ENCODE results near the gene VCAM1.
A peak's percentile ranks its signal among the peaks of the same experiment; 100 is the strongest.

Gene VCAM1

GRCh38 chr1:100719490-100719889 lies at the start of gene VCAM1:
Gene VCAM1, plus strand, starts transcription at chr1:100719742. Its CDS starts 119 bp downstream, at chr1:100719861.
- Histone ChIP-seq H3K9ac (ENCODE audit: low read length) (peak within 1 kb of the TSS; percentile 75), H3K9me3 (ENCODE audit: control insufficient read depth, low read length) (no peaks in the 10 kb centered on the region), H3K4me1 (ENCODE audit: control insufficient read depth, insufficient read depth, low read length) (peaks cover 37% of the 10 kb centered on the region), H3K4me3 (ENCODE audit: low read length) (peak within 1 kb of the TSS; percentile 78), H3K36me3 (ENCODE audit: control insufficient read depth, insufficient read depth, low read length, severe bottlenecking) (no peaks in the 10 kb centered on the region), H3K27me3 (replicated peaks; ENCODE audit: control insufficient read depth, insufficient read depth, low read length) (no peaks in the 10 kb centered on the region)
- DNase-seq (ENCODE audit: low read depth), result peak; percentile 43

GRCh38 chr1:100670083-100670482 lies 49.5 kb upstream of the VCAM1 start:
- no peaks in the 10 kb centered on the region for H3K4me1 ChIP-seq (ENCODE audit: control insufficient read depth, insufficient read depth, low read length)
- DNase-seq (ENCODE audit: low read depth), result no peak
- H3K4me3 ChIP-seq (ENCODE audit: low read length), result no peak overlapping the region
- H3K9ac ChIP-seq (ENCODE audit: low read length), result no peak overlapping the region
- peaks cover 10% of the 10 kb centered on the region for H3K9me3 ChIP-seq (ENCODE audit: control insufficient read depth, low read length)
- no peaks in the 10 kb centered on the region for H3K27me3 ChIP-seq (replicated peaks; ENCODE audit: control insufficient read depth, insufficient read depth, low read length)
- no peaks in the 10 kb centered on the region for H3K36me3 ChIP-seq (ENCODE audit: control insufficient read depth, insufficient read depth, low read length, severe bottlenecking)

GRCh38 chr1:100671601-100672000 lies 47.9 kb upstream of the VCAM1 start:
- Histone ChIP-seq H3K4me3 (ENCODE audit: low read length) (no peak overlapping the region), H3K9ac (ENCODE audit: low read length) (no peak overlapping the region), H3K9me3 (ENCODE audit: control insufficient read depth, low read length) (peaks cover 13% of the 10 kb centered on the region), H3K36me3 (ENCODE audit: control insufficient read depth, insufficient read depth, low read length, severe bottlenecking) (no peaks in the 10 kb centered on the region), H3K27me3 (replicated peaks; ENCODE audit: control insufficient read depth, insufficient read depth, low read length) (no peaks in the 10 kb centered on the region), H3K4me1 (ENCODE audit: control insufficient read depth, insufficient read depth, low read length) (no peaks in the 10 kb centered on the region)
- DNase-seq (ENCODE audit: low read depth), result peak; percentile 32

DNA sequence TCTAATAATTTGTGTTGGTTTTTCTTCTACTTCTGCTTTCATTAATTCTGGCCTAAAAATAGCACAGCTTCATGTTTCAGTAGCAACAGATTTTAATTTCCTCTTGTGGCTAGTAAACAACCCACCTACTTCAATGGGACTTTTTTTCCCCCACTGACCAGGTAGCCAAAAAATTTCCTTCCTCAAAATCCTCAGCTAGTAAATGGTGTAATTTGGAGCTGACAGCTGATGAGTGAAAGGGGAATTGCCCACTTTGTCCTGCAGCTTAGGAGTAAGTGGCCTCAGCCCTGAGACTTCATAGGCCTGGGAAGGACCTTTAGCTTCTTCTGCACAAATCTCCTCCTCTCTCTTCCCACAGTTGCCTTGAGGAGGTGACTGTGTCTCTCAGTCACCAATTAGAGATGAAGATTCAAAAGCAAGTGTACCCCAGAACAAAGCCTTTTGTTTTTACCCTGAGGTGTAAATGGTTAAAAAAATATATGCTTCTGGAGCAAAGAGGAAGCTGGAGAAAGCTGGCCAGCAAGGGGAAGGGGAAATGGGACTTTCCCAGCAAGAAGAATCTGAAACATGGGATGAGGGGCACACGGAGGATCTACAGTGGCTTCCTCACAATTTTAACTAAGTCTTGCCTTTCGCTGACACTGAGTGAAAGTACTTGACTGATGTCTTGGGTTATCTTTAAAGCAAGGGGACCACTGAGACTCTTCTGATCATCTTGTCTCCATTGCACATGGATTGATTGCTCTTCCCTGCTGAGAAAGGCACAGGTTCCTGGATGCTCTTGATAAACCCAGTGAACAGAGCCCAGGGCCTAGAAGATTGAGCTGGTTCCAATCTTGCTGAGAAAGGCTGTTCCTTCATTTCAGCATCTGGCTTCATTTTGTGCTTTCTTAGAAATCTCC lies 35.8 kb upstream of the VCAM1 start:
- no peaks in the 10 kb centered on the region for H3K36me3 ChIP-seq (ENCODE audit: control insufficient read depth, insufficient read depth, low read length, severe bottlenecking)
- no peak overlapping the region for H3K9ac ChIP-seq (ENCODE audit: low read length)
- no peaks in the 10 kb centered on the region for H3K27me3 ChIP-seq (replicated peaks; ENCODE audit: control insufficient read depth, insufficient read depth, low read length)
- no peaks in the 10 kb centered on the region for H3K9me3 ChIP-seq (ENCODE audit: control insufficient read depth, low read length)
- DNase-seq (ENCODE audit: low read depth), result no peak
- no peak overlapping the region for H3K4me3 ChIP-seq (ENCODE audit: low read length)
- H3K4me1 ChIP-seq (ENCODE audit: control insufficient read depth, insufficient read depth, low read length), result no peaks in the 10 kb centered on the region

- Histone ChIP-seq H3K4me3 (ENCODE audit: low read length) (no peak overlapping the region), H3K9ac (ENCODE audit: low read length) (no peak overlapping the region), H3K4me1 (ENCODE audit: control insufficient read depth, insufficient read depth, low read length) (peaks cover 20% of the 10 kb centered on the region), H3K9me3 (ENCODE audit: control insufficient read depth, low read length) (peaks cover 10% of the 10 kb centered on the region), H3K36me3 (ENCODE audit: control insufficient read depth, insufficient read depth, low read length, severe bottlenecking) (no peaks in the 10 kb centered on the region), H3K27me3 (replicated peaks; ENCODE audit: control insufficient read depth, insufficient read depth, low read length) (no peaks in the 10 kb centered on the region)
- peak; percentile 52 for DNase-seq (ENCODE audit: low read depth)
Measured at GRCh38 chr1:100699744-100700143, 19.8 kb upstream of the VCAM1 start.

GRCh38 chr1:100700586-100700985 lies 19.0 kb upstream of the VCAM1 start:
- no peaks in the 10 kb centered on the region for H3K27me3 ChIP-seq (replicated peaks; ENCODE audit: control insufficient read depth, insufficient read depth, low read length)
- DNase-seq (ENCODE audit: low read depth), result no peak
- H3K4me3 ChIP-seq (ENCODE audit: low read length), result no peak overlapping the region
- peaks cover 20% of the 10 kb centered on the region for H3K4me1 ChIP-seq (ENCODE audit: control insufficient read depth, insufficient read depth, low read length)
- no peaks in the 10 kb centered on the region for H3K36me3 ChIP-seq (ENCODE audit: control insufficient read depth, insufficient read depth, low read length, severe bottlenecking)
- peaks cover 3% of the 10 kb centered on the region for H3K9me3 ChIP-seq (ENCODE audit: control insufficient read depth, low read length)
- no peak overlapping the region for H3K9ac ChIP-seq (ENCODE audit: low read length)

GRCh38 chr1:100703052-100703451 lies 16.5 kb upstream of the VCAM1 start:
- Histone ChIP-seq H3K4me3 (ENCODE audit: low read length) (no peak overlapping the region), H3K9ac (ENCODE audit: low read length) (no peak overlapping the region), H3K27me3 (replicated peaks; ENCODE audit: control insufficient read depth, insufficient read depth, low read length) (no peaks in the 10 kb centered on the region), H3K4me1 (ENCODE audit: control insufficient read depth, insufficient read depth, low read length) (peaks cover 20% of the 10 kb centered on the region), H3K9me3 (ENCODE audit: control insufficient read depth, low read length) (no peaks in the 10 kb centered on the region), H3K36me3 (ENCODE audit: control insufficient read depth, insufficient read depth, low read length, severe bottlenecking) (no peaks in the 10 kb centered on the region)
- DNase-seq (ENCODE audit: low read depth), result peak; percentile 22

DNA sequence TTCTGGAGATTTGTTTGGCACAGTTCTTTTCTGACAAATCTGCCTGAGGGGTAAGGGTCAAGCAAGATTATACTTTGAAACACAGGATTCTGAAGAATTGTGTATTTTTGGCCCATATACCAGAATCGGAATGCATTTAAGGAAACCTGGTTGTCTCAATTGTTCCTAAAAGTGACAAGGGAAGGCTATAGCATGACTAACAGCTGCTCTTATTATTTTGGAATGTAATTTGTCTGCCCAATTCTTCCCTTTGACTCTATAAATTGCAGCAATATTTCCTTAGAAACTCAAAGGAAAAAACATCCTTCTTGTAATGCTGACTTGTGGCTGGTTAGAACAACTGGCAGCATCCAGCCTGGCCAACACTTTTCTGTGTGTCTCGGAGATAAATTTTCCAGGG lies 15.8 kb upstream of the VCAM1 start:
- Histone ChIP-seq H3K36me3 (ENCODE audit: control insufficient read depth, insufficient read depth, low read length, severe bottlenecking) (no peaks in the 10 kb centered on the region), H3K4me1 (ENCODE audit: control insufficient read depth, insufficient read depth, low read length) (peaks cover 20% of the 10 kb centered on the region), H3K9ac (ENCODE audit: low read length) (no peak overlapping the region), H3K4me3 (ENCODE audit: low read length) (no peak overlapping the region), H3K27me3 (replicated peaks; ENCODE audit: control insufficient read depth, insufficient read depth, low read length) (no peaks in the 10 kb centered on the region), H3K9me3 (ENCODE audit: control insufficient read depth, low read length) (no peaks in the 10 kb centered on the region)
- DNase-seq (ENCODE audit: low read depth), result peak; percentile 76

DNA sequence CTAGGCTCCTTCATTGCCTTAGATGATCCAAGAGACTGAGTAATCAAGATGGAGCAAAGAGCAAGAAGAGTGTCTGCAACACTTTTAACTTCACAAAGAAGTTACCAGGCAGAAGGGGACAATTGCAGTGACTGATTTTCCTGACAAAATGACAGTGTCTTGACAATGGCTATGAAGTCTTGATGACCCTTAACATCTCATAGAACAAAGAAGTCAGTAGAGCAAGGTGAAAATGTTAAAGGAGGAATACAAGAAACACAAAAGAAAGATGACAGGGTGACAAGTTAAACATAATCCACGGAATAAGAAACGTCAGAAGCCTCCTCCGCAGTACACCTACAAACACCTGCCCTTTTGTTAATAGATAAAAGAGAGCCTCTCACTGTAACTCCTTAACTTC lies 15.1 kb upstream of the VCAM1 start:
- H3K9ac ChIP-seq (ENCODE audit: low read length), result no peak overlapping the region
- H3K36me3 ChIP-seq (ENCODE audit: control insufficient read depth, insufficient read depth, low read length, severe bottlenecking), result no peaks in the 10 kb centered on the region
- peaks cover 20% of the 10 kb centered on the region for H3K4me1 ChIP-seq (ENCODE audit: control insufficient read depth, insufficient read depth, low read length)
- H3K27me3 ChIP-seq (replicated peaks; ENCODE audit: control insufficient read depth, insufficient read depth, low read length), result no peaks in the 10 kb centered on the region
- H3K9me3 ChIP-seq (ENCODE audit: control insufficient read depth, low read length), result no peaks in the 10 kb centered on the region
- DNase-seq (ENCODE audit: low read depth), result no peak
- H3K4me3 ChIP-seq (ENCODE audit: low read length), result no peak overlapping the region

- Histone ChIP-seq H3K4me1 (ENCODE audit: control insufficient read depth, insufficient read depth, low read length) (peaks cover 18% of the 10 kb centered on the region), H3K4me3 (ENCODE audit: low read length) (no peak overlapping the region), H3K9me3 (ENCODE audit: control insufficient read depth, low read length) (no peaks in the 10 kb centered on the region), H3K9ac (ENCODE audit: low read length) (no peak overlapping the region), H3K27me3 (replicated peaks; ENCODE audit: control insufficient read depth, insufficient read depth, low read length) (no peaks in the 10 kb centered on the region), H3K36me3 (ENCODE audit: control insufficient read depth, insufficient read depth, low read length, severe bottlenecking) (no peaks in the 10 kb centered on the region)
- DNase-seq (ENCODE audit: low read depth), result no peak
Measured at GRCh38 chr1:100706296-100706695, 13.2 kb upstream of the VCAM1 start.

DNA sequence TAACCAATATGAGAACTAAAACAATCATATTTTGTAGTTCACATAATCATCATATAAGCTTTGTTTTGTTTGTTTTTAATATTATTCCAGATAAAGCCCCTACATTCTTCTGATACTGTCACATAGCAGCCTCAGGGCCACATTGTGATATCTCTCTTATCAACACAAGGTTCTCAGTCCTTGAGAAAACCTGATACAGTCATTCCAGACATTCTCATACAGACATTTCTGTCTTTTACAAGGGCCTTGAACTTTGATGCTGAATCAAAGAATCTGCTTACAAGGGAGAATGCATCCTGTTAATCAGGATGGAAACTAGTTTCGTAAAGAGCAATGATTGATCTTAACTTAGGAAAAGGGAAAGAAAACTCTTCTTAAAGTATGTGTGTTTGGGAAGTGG lies 12.7 kb upstream of the VCAM1 start:
- no peak overlapping the region for H3K4me3 ChIP-seq (ENCODE audit: low read length)
- H3K36me3 ChIP-seq (ENCODE audit: control insufficient read depth, insufficient read depth, low read length, severe bottlenecking), result no peaks in the 10 kb centered on the region
- no peak for DNase-seq (ENCODE audit: low read depth)
- H3K27me3 ChIP-seq (replicated peaks; ENCODE audit: control insufficient read depth, insufficient read depth, low read length), result no peaks in the 10 kb centered on the region
- H3K9ac ChIP-seq (ENCODE audit: low read length), result no peak overlapping the region
- H3K4me1 ChIP-seq (ENCODE audit: control insufficient read depth, insufficient read depth, low read length), result peaks cover 20% of the 10 kb centered on the region
- no peaks in the 10 kb centered on the region for H3K9me3 ChIP-seq (ENCODE audit: control insufficient read depth, low read length)
